WTC11 (cell line): ENCODE measurements around the gene TUBA4B. TPM values are rescaled to one million over a fixed set of nuclear protein-coding genes. Genes with fewer than 3 reads are reported as not detected.
A peak's percentile ranks its signal among the peaks of the same experiment; 100 is the strongest.

Experiments used
- ATAC-seq: fragments of 200-7000 bp; cut with Tn5 transposase; 2 replicates; pipeline ENCODE4 v1.10.0; 2021; ENCODE audit warnings: mild to moderate bottlenecking, moderate library complexity
- CTCF ChIA-PET: fragments of 300-600 bp; sonication (Branson Sonifier 250); formaldehyde crosslinking; loops from one replicate; lab custom pipeline; 2021; ENCODE audit warnings: antibody characterized with exemption; lab: Charles Lee
- POLR2A ChIA-PET: fragments of 350-600 bp; sonication (Branson Sonifier 250); formaldehyde crosslinking; loops from one replicate; lab custom pipeline; 2021; ENCODE audit warnings: antibody characterized with exemption; lab: Charles Lee
- DNase-seq: peaks from one replicate; pipeline ENCODE4 v3.0.0; 2021; ENCODE audit warnings: low spot score
- H3K27ac Mint-ChIP-seq: 2 replicates; pipeline ENCODE4 v1.8.0; 2021; ENCODE audit warnings: mixed read lengths
- H3K27me3 Mint-ChIP-seq: 2 replicates; pipeline ENCODE4 v1.8.0; 2021; ENCODE audit warnings: low read depth, mild to moderate bottlenecking, moderate library complexity, mixed read lengths
- H3K36me3 Mint-ChIP-seq: 2 replicates; pipeline ENCODE4 v1.8.0; 2021; ENCODE audit warnings: mixed read lengths
- H3K4me1 Mint-ChIP-seq: 2 replicates; pipeline ENCODE4 v1.8.0; 2022; ENCODE audit warnings: mixed read lengths
- H3K4me3 Mint-ChIP-seq: 2 replicates; pipeline ENCODE4 v1.8.0; 2021; ENCODE audit warnings: mild to moderate bottlenecking, moderate library complexity, mixed read lengths
- H3K9me3 Mint-ChIP-seq: 2 replicates; pipeline ENCODE4 v1.8.0; 2021; ENCODE audit warnings: mixed read lengths
- AFF4 ChIP-seq: sonication (generic); formaldehyde crosslinking; IDR thresholded peaks from 2 replicates; pipeline ENCODE4 v1.8.1; 2023; ENCODE audit warnings: mild to moderate bottlenecking, missing genetic modification reagents, borderline replicate concordance
- ATF2 ChIP-seq: sonication (generic); formaldehyde crosslinking; IDR thresholded peaks from 2 replicates; pipeline ENCODE4 v1.8.1; 2022; ENCODE audit warnings: low read depth, missing genetic modification reagents, borderline replicate concordance
- CBFB ChIP-seq: sonication (generic); formaldehyde crosslinking; IDR thresholded peaks from 2 replicates; pipeline ENCODE4 v1.8.1; 2022; ENCODE audit warnings: mild to moderate bottlenecking, low read depth, missing genetic modification reagents
- CTCF ChIP-seq: fragments of 200-600 bp; IDR thresholded peaks from 2 replicates; pipeline ENCODE4 v1.8.0; 2022; ENCODE audit warnings: antibody characterized with exemption
- E2F5 ChIP-seq: sonication (generic); formaldehyde crosslinking; IDR thresholded peaks from 2 replicates; pipeline ENCODE4 v1.8.1; 2022; ENCODE audit warnings: mild to moderate bottlenecking, moderate library complexity, missing genetic modification reagents
- EMX1 ChIP-seq: fragments of 250-450 bp; sonication (Bioruptor Pico); IDR thresholded peaks from 2 replicates; pipeline ENCODE4 v1.8.0; 2021; ENCODE audit warnings: mild to moderate bottlenecking
- ERG ChIP-seq: fragments of 250-450 bp; sonication (Bioruptor Pico); IDR thresholded peaks from 2 replicates; pipeline ENCODE4 v1.8.0; 2021; ENCODE audit warnings: mild to moderate bottlenecking
- FOXP4 ChIP-seq: sonication (generic); formaldehyde crosslinking; IDR thresholded peaks from 2 replicates; pipeline ENCODE4 v1.8.0; 2022; ENCODE audit warnings: mild to moderate bottlenecking, missing genetic modification reagents
- GRHL2 ChIP-seq: fragments of 250-450 bp; sonication (Bioruptor Pico); IDR thresholded peaks from 2 replicates; pipeline ENCODE4 v1.8.0; 2022; ENCODE audit warnings: mild to moderate bottlenecking, moderate library complexity; ENCODE audit not compliant: insufficient replicate concordance, severe bottlenecking
- JUN ChIP-seq: sonication (generic); formaldehyde crosslinking; IDR thresholded peaks from 2 replicates; pipeline ENCODE4 v1.8.0; 2023; ENCODE audit warnings: mild to moderate bottlenecking, missing genetic modification reagents
- KAT7 ChIP-seq: sonication (generic); formaldehyde crosslinking; IDR thresholded peaks from 2 replicates; pipeline ENCODE4 v1.8.1; 2023; ENCODE audit warnings: missing genetic modification reagents, mild to moderate bottlenecking, borderline replicate concordance
- MAX ChIP-seq: sonication (generic); formaldehyde crosslinking; IDR thresholded peaks from 2 replicates; pipeline ENCODE4 v1.8.0; 2022; ENCODE audit warnings: mild to moderate bottlenecking, missing genetic modification reagents
- NFATC4 ChIP-seq: fragments of 250-450 bp; sonication (Bioruptor Pico); IDR thresholded peaks from 2 replicates; pipeline ENCODE4 v1.9.0; 2021; ENCODE audit warnings: mild to moderate bottlenecking
- PRDM15 ChIP-seq: sonication (generic); formaldehyde crosslinking; IDR thresholded peaks from 2 replicates; pipeline ENCODE4 v1.8.0; 2022; ENCODE audit warnings: missing genetic modification reagents
- ZNF121 ChIP-seq: sonication (generic); formaldehyde crosslinking; IDR thresholded peaks from 2 replicates; pipeline ENCODE4 v1.8.0; 2023; ENCODE audit warnings: missing genetic modification reagents
- ZNF232 ChIP-seq: sonication (generic); formaldehyde crosslinking; IDR thresholded peaks from 2 replicates; pipeline ENCODE4 v1.8.0; 2022; ENCODE audit warnings: mild to moderate bottlenecking, missing genetic modification reagents
- ZNF416 ChIP-seq: fragments of 250-450 bp; sonication (Bioruptor Pico); IDR thresholded peaks from 2 replicates; pipeline ENCODE4 v1.9.0; 2021; ENCODE audit warnings: mild to moderate bottlenecking, inconsistent platforms
- total RNA-seq: library from RNA; stranded (reverse); gene quantifications from 3 replicates; pipeline ENCODE4 v1.2.3, GENCODE V29; 2021

Gene TUBA4B
- total RNA-seq, 1 experiment from 2014 or later: 0.20 TPM

GRCh38 chr2:219218732-219219701, 34.0 kb upstream of the TUBA4B start, which contains the start of gene ABCB6 (continued):
- TF ChIP-seq CTCF (no peak), ZNF121 (CRISPR knock-in tag) (no peak), FOXP4 (CRISPR knock-in tag) (0 out of 2 replicates have a peak, but pooled peaks have one; percentile 55), ZNF232 (no peak; the same call in 1 of the 2 replicates), AFF4 (0 out of 2 replicates have a peak, but pooled peaks have one; percentile 16), NFATC4 (CRISPR knock-in tag) (peak; percentile 86; the same call in 1 of the 2 replicates), ERG (CRISPR knock-in tag) (no peak), JUN (no peak; the same call in 1 of the 2 replicates), E2F5 (CRISPR knock-in tag) (peak; percentile 91), GRHL2 (no peak)
- TF ChIP-seq, all 79 proteins: peak for 35

GRCh38 chr2:219219784-219220532, 33.1 kb upstream of the TUBA4B start:
- Mint-ChIP-seq H3K27me3 (no peaks in the 10 kb centered on the region), H3K4me1 (peaks cover 25% of the 10 kb centered on the region), H3K4me3 (no peak overlapping the region), H3K36me3 (peaks cover 38% of the 10 kb centered on the region), H3K9me3 (no peaks in the 10 kb centered on the region), H3K27ac (no peak overlapping the region)
- CTCF ChIA-PET: interaction anchor here (1.4 to 2.8 kb wide), 4 partner anchors 32 to 311 kb away, joined by 3 to 24 read pairs (median 8); partner anchors contain the start of gene TUBA4B
- DNase-seq: no peak
- ATAC-seq: no peak
- POLR2A ChIA-PET: interaction anchor here (1.0 to 3.0 kb wide), 7 partner anchors 10 to 264 kb away, joined by 4 to 21 read pairs (median 11); partner anchors contain the start of genes ANKZF1, ATG9A, DNAJB2 and DNPEP
- TF ChIP-seq GRHL2 (no peak), ZNF416 (CRISPR knock-in tag) (no peak), EMX1 (CRISPR knock-in tag) (no peak), PRDM15 (CRISPR knock-in tag) (no peak), MAX (CRISPR knock-in tag) (no peak), CBFB (CRISPR knock-in tag) (no peak), JUN (no peak), KAT7 (CRISPR knock-in tag) (no peak), ATF2 (no peak)
